Stimulated activated CD8-positive, alpha-beta memory T cell treated with anti-CD3 and anti-CD28 coated beads, Interleukin-7, amount 100 ng/mL, for 48 hours (primary cell): ENCODE measurements around the gene GPER1.
"Not testable (repeated sequence)": the region's sequence is repeated elsewhere in the genome, so short reads cannot be mapped to it uniquely, and the experiment has no call there.

ENCODE experiments used
- DNase-seq, 2 donors: peaks; one replicate each; pipeline ENCODE4 v3.0.0-alpha.2; 2020; ENCODE audit warnings: low read depth in 1 of 2; ENCODE audit errors: extremely low read depth in 1 of 2

The GPER1 gene

DNA sequence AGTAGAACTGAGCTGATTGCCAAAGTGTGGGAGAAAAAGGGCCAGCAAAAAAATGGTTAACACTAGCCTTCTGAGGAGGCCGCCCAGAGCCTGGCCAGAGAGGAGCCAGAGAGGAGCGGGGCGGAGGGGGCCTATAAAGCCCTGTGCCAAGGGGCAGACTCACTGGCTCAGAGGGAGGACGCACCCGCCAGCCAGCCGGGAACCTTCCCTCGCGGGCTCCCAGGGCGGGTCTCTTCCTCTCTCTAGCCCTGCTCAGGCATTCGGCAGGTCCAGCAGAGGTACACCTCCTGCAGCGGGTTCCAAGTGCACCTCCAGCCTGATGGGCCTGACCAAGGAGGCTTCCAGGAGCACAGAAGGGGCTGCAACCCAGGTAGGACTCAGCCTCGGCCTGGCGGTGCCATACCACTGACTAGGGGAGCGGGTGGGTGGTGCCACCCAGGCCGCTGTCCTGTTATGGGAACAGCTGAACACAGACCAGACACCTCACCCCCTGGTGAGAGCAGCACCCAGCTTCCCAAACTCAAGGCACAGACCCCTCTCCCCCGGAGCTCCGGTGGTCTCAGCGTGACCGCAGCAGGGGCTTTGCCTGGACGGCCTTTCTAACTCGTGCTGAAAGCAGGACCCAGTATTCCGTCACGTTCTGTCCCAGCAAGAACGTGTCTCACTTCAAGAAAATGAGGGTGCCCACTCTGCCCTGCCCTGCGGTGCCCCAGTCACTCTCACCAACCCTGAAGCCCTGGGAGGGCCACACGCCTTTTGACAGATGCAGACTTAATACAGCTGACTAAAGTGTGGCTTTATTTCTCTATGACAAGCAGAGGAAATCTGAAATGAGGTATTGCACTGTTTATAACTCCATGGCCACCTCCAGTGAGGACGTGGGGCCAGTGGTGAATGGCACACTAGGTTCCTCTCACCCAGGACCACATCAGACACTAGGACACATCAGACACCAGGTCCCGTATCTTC lies at the start of gene GPER1:
TSS of gene GPER1 (plus strand) at position 162 of the 969 bp plus-strand sequence. CDS start 3,616 bp downstream, outside the sequence.
- no peak for DNase-seq

DNA sequence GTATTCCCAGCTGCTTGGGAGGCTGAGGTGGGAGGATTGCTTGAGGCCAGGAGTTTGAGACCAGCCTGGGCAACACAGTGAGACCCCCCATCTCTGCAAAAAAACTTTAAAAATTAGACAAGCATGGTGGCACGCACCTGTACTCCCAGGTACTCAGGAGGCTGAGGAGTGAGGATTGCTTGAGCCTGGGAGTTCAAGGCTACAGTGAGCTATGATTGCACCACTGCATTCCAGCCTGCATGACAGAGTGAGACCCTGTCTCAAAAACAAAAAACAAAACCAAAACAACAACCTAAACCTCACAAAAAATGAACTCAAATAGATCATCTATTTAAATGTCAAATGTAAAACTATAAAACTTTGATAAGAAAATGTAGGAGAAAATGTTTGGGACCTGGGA lies 47.7 kb upstream of the GPER1 start:
- not testable (repeated sequence) for DNase-seq

DNA sequence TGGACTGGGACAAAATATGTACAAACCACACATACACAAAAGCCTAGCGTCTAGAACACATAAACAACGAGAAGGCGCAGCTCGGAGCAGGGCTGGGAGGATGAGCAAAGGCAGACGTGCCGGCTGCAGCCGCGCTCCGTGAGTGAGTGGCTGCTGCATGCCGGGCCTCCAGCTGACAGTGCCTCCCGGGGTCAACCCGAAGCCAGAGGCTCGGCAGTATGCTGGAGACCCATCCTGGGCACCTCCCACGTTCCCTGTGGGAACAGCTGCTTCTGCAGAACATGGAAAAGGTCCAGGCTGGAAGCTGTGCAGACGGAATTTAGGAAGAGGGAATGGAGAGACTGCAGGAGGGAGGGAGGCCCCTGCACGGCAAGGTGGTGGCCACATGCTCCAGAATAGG lies 47.1 kb upstream of the GPER1 start:
- DNase-seq = no peak

DNA sequence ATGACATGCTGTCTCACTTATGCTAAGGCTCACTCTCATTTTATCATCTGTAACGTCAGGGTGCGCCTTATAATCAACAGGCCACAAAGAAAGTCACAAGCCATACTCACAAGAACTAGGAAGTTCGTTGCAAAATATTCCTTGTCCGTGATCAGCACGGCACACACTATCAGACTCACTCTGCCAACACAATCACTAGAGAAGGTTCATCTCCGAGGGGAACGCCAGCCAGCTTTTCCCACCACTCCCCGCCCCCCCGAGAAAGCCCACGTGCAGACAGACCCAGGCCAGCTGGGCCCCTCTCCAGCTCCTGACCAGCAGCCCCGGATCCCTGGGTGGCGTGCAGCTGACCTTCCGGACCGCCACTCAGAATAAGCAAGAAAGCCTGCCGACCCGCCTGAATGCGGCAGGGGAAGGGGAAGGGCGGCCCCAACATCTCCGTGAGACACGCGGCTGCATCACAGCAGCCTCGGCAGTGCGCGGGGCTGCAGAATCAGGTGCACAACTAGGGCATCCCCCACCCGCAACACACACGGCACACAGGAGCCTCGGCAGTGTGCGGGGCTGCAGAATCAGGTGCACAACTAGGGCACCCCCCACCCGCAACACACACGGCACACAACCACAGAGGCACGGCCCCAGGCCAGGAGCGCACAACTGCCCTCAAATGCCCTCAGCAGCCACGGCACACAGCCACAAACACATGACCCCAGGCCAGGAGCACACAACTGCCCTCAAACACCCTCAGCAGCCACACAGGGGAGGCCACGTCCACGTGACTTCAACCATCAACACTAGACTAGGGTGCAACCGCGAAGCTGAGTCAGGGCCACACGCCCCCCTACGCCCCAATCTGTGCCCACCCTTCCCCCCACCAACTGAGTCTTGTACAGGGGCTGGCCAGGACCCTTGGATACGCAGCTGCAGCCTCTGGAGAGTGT lies 46.1 kb upstream of the GPER1 start:
- DNase-seq = no peak

DNA sequence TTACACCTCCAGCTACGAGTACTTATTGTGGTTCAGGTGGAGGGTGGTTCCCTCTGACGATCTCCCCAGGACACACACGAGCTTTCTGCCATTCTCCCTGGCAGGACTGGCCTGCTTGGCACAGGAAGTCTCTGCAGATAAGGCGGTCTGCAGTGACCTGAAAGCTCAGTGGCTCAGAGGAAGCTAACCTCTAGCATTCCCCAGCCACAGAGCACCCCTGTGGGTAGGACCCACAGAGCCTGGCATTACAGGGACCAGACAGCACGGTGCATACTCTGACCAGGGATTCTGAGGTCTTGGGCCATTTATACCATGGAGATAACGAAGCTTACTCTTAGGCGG lies 45.5 kb upstream of the GPER1 start:
- no peak for DNase-seq

DNA sequence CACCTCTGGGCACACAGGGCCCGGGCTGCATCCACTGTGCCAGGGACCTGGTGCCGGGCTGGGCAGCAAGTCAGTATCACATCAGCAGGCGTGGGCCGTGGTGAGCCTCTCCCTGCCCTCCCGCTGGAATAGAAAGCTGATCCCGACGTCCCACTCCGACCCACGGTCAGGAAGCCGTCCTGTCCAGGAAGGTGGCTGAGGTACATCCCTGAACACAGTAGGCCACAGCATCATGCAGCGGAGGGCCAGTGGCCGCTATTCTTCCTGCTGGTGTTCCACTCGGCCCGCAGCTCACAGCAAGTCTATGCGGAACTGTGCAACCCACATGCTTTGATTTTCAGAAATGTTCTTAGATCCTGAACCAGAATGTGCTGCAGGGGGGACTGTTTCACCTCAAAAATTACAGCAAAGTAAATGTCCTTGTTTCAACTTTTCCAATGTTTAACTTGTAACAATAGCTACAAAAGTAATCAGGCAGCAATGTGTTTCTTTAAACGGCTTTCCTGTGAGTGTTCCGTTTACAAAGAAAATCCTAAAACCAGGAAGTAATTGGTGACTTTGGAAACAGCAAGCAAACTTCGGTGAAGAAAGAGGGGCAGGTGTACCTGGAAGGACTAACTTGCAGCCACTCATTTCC lies 44.2 kb upstream of the GPER1 start:
- DNase-seq = no peak

DNA sequence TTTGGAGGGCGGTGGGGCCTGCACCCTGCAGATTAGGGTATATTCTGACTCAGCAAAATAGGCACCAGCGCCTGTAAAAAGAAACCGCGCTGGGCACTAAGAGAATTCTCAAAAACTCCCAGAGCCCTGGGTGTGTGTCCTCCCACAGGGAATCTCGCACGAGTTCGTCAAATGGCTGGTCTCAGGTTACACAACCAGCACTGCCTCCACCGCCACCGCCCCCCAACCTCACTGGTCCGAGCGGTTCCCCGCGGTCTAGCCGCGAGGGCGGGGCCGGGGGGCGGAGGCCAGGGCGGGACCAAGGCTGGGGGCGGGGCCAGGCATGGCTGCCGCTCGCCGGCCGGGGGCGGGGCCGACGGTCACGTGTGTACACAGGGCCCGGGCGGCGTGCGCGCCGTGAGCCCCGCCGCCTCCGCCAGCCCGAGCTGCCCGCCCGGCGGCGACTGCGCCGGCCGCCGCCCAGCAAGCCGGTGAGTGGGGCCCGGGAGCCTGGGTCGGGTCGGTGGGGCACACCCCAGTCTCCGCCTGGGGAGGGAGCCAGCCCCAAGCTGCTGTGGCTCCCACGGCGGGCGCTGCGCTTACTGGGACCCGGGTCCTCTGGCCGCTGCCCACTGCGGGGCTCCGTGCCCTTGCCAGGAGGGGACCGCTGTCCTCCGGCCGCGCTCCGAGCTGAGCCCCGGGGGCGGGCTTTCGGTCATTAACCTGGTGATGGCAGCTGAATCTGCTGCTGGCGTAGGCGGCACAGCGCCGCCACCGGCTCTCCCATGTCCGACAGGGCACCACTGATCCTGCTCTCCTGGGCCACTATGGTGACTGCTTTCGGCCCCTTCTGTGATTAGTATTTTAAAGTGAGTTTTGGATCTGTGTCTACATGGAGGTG lies 43.5 kb upstream of the GPER1 start, which contains the start of gene GPR146:
TSS of gene GPR146 (plus strand) at position 358 of the 880 bp plus-strand sequence. CDS start 12,970 bp downstream, outside the sequence.
- DNase-seq = peak; percentile 86 to 93

DNA sequence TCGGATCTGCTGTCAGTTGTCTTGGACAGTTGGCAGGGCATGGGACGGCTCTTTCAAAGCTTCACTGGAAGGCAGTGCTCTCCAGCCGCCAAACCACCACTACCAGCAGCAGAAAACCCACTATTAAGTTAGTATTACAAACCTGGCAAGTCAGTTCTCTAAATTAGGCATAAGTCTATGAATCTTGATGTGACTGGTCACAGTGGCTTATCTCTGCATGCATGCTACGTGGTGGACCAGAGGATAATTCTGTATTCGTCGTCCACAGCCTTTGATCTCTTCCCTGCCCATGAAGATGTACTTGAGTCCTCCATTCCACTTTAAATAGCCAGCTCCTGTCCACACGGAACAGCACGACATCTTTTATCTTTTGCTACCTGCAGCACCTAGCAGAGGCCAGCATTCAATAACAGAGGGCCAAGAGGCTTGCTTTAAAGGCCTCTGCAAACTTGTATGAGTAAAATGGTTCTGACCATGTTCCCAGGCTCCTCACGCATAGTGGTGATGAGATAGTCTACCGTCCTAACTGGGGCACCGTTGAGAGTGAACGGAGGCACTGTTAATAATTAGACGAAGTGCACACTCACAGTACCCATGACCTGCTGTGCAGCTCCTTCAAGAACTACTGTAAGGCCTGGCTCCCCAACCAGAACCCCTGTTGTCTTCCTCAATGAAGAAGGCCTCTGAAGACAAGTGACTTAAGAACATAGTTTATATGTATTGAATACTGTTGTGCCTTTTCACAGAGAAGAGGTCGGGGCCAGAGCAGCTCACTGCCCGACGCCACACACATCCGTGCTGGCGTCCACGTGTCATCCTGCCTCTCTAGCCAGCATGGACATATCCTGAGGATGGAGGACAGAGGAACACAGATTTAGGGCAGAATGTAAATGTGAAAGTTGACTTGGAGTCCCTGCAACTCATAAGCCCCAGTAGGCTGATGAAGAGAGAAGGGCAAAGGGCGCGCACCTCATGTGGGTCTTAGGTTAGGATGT lies 42.5 kb upstream of the GPER1 start:
- DNase-seq = no peak

DNA sequence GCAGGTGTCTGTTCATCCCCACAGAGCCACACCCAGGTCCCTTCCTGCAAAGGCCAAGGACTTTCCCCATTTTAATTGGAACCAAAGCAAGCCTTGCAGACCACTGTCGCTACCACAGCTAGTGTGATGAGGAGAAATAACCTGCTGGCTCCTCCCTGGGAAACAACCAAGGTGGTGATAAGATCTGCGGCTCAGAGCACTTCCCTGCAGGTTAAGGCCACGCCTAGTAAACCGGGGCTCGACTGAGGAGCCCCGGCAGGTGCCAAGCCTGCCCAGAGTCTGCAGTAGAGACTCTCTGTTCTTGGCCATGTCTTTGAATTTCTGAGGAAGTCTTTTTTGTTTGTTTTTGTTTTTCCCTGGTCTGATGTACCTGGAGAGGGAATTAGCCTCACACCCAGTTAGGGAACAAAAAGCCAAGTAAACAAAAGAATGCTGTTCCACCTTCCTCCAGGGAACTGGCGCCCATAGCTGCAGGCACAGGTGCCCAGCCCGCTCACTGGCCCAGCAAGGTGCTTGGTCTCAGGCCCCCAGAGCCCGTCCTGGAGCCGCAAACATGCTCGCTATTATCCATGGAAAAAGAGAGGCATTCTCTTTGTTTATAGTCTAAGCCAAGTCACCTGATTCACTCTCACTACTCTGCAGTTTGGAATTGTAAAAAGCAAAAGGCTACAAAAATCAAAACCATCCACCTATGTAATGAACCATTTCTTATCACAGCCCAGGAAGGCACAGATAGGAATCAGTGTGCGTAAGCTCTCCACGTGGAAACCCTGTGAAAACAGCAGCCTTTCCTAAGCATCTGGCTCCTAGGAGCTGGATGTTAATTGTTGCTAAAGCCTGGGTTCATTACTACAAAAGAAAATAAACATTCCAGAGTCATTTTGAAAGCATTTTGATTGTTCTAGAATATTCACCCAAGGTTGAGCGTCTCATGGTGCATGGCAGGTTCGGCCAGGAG lies 40.9 kb upstream of the GPER1 start:
- DNase-seq = no peak

DNA sequence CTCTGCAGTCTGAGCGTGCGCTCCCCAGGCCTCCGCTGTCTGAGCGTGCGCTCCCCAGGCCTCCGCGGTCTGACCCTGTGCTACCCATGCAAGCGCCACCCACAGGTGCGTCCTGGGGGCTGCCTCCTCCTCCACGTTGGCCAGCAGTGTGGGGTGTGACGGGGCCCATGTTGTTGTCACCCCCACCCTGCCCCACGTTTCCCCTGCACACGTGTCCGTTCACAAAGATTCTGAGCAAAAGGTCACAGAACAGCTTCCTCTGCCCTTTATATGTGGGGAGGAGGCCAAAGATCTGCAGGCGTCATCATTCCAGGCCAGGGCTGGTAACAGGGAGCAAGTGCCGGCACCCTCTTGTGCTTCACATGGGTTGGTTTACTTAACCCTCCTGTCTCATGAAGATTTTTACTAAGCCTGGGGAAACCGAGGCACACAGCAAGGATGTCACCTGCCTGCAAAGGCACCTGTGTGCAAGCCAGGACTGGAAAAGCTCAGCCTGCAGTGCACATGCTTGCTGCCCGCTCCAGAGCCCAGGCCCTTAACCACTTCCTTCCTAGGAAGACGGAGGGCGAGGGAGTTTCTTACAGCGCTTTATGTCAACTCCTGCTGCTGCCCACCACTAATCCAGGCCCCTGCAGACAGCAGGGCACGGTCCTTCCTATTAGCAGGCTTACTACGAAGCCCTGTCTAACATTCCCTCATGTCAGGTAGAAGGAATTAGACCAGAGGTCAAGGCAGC lies 38.7 kb upstream of the GPER1 start:
- DNase-seq = no peak

DNA sequence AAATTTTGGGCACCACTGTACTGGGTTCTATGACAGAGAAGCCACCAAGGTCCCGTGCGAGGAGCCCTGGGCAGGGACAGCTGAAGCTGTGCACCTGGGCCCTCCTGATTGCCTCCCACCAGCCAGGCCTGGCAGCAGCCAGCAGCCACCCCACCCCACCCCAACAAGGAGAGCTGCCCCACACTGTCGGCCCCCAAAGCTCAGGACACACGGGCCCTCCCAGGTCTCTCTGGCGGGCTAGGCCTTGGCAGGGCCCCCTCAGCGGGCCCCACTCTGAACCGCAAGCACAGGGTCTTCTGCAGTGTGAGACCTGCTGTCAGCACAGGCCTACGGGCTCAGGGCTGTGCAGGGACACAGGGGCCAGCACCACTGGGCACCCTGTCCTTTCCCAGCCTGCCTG lies 38.1 kb upstream of the GPER1 start:
- DNase-seq = no peak

DNA sequence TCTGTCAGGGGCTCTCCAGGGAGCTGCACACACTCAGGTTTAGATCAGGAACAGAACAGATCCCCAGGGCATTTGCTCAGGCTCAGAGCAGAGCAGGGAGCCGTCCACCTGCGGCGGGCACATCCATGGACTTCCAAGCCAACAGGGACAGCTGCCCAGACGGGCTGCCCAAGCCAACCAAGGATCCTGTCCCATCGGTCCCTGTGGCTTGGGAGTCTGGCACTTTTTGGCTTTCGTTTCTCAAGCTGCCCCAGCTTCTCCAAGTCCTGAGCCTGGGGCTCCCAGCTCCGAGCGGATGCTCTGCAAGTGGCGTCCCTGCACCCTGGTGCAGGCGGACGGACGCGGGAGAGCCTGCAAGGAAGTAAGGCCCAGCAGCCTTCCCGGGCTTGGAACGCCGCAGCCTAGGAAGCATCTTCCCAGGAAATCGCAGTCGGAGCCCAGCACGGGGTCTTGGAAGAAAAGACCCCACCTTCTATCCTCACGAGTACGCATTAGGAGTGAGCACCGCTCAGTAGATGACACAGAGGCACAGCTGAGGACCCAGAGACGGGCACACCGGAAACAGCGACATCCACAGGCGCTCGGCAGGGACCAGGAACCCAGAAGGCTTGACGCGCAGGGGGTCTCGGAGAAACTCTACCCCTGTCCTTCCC lies 37.5 kb upstream of the GPER1 start:
- DNase-seq = no peak

DNA sequence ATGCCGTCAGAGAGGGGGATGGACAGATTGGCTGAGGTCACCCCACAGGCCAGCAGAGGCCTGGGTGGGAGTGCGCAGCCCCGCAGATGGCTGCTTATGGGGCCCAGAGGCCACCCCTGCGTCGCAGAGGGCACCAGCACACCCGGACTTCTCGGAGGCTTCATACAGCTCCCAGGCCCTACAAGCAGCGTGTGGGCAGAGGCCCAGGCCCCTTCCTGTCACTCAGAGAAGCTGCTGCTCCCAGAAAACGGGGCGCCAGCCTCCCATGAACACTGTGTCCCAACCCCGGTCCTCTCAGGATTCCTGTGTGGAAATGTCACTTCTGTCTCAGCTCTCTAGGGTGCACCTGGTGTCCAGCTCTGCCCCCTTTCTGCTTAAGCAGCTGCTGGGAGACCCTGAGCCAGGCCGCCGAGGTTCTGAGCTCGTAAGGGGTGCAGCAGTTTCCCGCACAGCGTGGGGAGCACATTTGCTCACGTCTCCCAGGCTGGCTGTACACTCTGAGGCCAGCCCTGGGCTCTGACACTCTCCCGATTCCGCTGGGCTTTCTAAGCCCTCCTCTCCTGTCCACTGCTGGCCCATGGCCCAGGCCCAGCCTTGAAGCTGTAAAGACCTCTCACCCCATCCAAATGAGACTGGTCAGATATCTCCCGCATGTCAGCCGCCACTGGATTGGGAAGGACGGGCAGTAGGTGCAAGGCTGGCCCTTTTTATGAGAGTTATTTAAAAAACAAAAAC lies 36.8 kb upstream of the GPER1 start:
- DNase-seq = no peak

DNA sequence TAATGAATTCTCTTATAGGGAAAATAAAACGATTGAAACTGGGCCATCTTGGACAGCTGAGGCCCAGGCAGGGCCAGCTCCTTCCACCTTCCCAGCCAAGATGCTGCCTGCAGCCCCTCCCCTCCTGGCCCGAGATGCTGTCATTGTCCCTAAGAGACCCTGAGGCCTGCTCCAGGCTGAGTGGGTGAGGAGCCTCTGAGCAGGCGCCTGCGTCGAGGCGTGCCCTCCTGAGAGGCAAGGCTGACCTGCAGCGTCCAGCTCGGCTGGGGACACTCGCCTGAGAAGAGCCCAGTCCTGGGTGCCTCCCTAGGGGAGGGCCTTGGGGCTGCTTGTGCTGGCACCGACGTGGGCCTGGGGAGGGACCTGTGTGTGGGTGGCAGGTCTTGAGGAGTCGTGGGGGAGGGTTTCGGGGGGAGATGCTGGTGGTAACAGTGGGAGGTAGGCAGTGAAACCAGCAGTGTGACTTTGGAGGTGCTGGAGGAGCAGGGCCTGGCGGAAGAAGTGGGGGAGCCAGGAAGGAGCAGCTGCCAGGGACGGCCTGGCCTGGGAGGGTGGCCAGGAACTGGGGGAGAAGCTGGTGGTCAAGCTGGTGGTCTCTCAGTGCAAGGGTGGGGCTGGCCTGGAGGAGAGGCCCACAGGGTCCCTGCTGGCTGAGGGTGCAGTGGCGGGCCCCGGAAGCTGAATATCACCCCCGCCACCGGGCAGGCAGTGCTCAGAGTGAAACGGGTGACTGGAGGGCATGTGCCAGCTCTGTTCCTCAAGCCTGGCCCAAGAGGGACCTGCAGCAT lies 35.7 kb upstream of the GPER1 start:
- DNase-seq = no peak

DNA sequence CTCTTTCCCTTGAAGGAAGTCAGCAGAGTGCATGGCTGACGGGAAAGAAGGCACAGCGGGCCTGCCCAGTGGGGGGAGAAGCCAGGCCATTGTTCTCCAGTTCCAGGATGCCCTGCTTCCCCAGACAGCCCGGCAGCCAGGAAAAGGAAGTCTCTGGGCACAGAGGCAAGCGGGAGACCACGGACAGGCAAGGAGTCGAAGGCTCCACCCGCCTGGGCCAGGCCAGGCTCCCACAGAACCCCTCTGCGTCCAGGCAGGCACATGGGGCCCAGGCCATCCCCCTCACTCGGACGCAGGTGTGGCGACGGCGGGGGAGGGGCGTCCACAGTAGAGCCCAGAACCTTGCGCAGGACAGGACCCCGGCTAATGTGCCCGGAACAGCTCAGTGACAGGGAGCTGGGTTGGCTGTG lies 34.9 kb upstream of the GPER1 start:
- DNase-seq = no peak
